Loucy (cell line): ENCODE measurements around the gene PIGK.

Source experiments
- H2AFZ ChIP-seq: fragments of 200-600 bp; sonication (generic); 2 replicates; pipeline ENCODE4 v1.6.0; 2016; ENCODE audit warnings: antibody characterized with exemption, mild to moderate bottlenecking, low read length, moderate library complexity
- H3F3A ChIP-seq: fragments of 200-600 bp; 2 replicates; pipeline ENCODE4 v1.6.0; 2016; ENCODE audit warnings: antibody characterized with exemption, low read depth, mild to moderate bottlenecking
- H3K27me3 ChIP-seq: fragments of 200-600 bp; sonication (generic); 2 replicates; pipeline ENCODE4 v1.6.1; 2014; ENCODE audit warnings: low read length, mild to moderate bottlenecking; ENCODE audit not compliant: insufficient read depth, poor library complexity, severe bottlenecking
- H3K36me3 ChIP-seq: fragments of 200-600 bp; sonication (generic); 2 replicates; pipeline ENCODE4 v1.6.1; 2016; ENCODE audit warnings: low read length; ENCODE audit not compliant: insufficient read depth
- H3K4me1 ChIP-seq: fragments of 200-600 bp; sonication (generic); 2 replicates; pipeline ENCODE4 v1.5.1; 2014; ENCODE audit warnings: low read length, mild to moderate bottlenecking; ENCODE audit not compliant: insufficient read depth, poor library complexity, severe bottlenecking
- H3K4me2 ChIP-seq: fragments of 200-600 bp; sonication (generic); 2 replicates; pipeline ENCODE4 v1.6.0; 2014; ENCODE audit warnings: antibody characterized with exemption, low read length, low read depth, mild to moderate bottlenecking; ENCODE audit not compliant: poor library complexity, severe bottlenecking
- H3K4me3 ChIP-seq: fragments of 200-600 bp; sonication (generic); 2 replicates; pipeline ENCODE4 v1.5.1; 2014; ENCODE audit warnings: low read length, mild to moderate bottlenecking, mixed read lengths; ENCODE audit not compliant: poor library complexity, severe bottlenecking
- H3K79me2 ChIP-seq: fragments of 200-600 bp; sonication (generic); 2 replicates; pipeline ENCODE4 v1.6.1; 2014; ENCODE audit warnings: low read length; ENCODE audit not compliant: insufficient read depth
- H3K9ac ChIP-seq: fragments of 200-600 bp; sonication (generic); 2 replicates; pipeline ENCODE4 v1.6.0; 2014; ENCODE audit warnings: mild to moderate bottlenecking, low read depth, low read length, moderate library complexity; ENCODE audit not compliant: poor library complexity, severe bottlenecking
- H3K9me2 ChIP-seq: fragments of 200-600 bp; sonication (generic); replicated peaks from 2 replicates; pipeline ENCODE4 v1.6.1; 2016; ENCODE audit warnings: low read depth, low read length, mixed read lengths
- H3K9me3 ChIP-seq: fragments of 200-600 bp; sonication (generic); 2 replicates; pipeline ENCODE4 v1.6.1; 2014; ENCODE audit warnings: mild to moderate bottlenecking, antibody characterized with exemption, low read length, low read depth; ENCODE audit not compliant: insufficient read depth
- H4K20me1 ChIP-seq: fragments of 200-600 bp; sonication (generic); 2 replicates; pipeline ENCODE4 v1.6.0; 2014; ENCODE audit warnings: antibody characterized with exemption, low read length, mild to moderate bottlenecking; ENCODE audit not compliant: insufficient read depth, poor library complexity, severe bottlenecking
- EZH2phosphoT487 ChIP-seq: fragments of 200-600 bp; IDR thresholded peaks from 2 replicates; pipeline ENCODE4 v1.6.1; 2018; ENCODE audit warnings: antibody characterized with exemption, mild to moderate bottlenecking, moderate library complexity, borderline replicate concordance
- TF ChIP-seq, protein P1 (sequence below): fragments of 200-600 bp; sonication (generic); conservative IDR thresholded peaks from 2 replicates; pipeline ENCODE4 v1.5.1; 2014; ENCODE audit warnings: mild to moderate bottlenecking, antibody characterized with exemption, low read length

PIGK gene

DNA sequence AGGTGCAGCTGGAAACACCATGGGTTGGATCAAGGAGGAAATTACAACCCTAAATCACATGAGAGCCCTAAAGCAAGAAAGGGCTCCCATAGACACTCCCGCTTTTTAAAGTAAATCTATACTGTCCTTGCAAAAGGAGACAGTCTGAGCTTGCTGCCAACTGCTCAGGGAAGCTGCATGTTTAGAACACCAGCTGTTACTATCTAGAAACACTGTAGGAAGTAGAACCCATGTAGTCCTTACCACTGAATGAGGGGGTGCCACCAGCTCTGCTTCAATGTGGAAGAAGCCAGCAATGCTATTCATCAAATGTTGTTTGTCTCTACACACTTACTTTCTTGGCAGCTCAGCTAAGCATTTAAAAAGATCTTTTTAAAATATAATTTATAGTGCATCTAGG, 79.8 kb downstream of the PIGK start:
- H3K9me2 ChIP-seq: no peaks in the 10 kb centered on the region
- no peak overlapping the region for H3K4me2 ChIP-seq
- H3K9ac ChIP-seq: no peak overlapping the region
- H3K27me3 ChIP-seq: no peaks in the 10 kb centered on the region
- TF ChIP-seq EZH2phosphoT487: no peak
- TF ChIP-seq, protein P1, sequence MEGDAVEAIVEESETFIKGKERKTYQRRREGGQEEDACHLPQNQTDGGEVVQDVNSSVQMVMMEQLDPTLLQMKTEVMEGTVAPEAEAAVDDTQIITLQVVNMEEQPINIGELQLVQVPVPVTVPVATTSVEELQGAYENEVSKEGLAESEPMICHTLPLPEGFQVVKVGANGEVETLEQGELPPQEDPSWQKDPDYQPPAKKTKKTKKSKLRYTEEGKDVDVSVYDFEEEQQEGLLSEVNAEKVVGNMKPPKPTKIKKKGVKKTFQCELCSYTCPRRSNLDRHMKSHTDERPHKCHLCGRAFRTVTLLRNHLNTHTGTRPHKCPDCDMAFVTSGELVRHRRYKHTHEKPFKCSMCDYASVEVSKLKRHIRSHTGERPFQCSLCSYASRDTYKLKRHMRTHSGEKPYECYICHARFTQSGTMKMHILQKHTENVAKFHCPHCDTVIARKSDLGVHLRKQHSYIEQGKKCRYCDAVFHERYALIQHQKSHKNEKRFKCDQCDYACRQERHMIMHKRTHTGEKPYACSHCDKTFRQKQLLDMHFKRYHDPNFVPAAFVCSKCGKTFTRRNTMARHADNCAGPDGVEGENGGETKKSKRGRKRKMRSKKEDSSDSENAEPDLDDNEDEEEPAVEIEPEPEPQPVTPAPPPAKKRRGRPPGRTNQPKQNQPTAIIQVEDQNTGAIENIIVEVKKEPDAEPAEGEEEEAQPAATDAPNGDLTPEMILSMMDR: no peak
- no peaks in the 10 kb centered on the region for H3F3A ChIP-seq
- H3K36me3 ChIP-seq: no peaks in the 10 kb centered on the region
- H3K79me2 ChIP-seq: no peaks in the 10 kb centered on the region
- no peak overlapping the region for H3K4me3 ChIP-seq
- no peak overlapping the region for H2AFZ ChIP-seq
- no peaks in the 10 kb centered on the region for H4K20me1 ChIP-seq
- no peaks in the 10 kb centered on the region for H3K9me3 ChIP-seq
- no peaks in the 10 kb centered on the region for H3K4me1 ChIP-seq

DNA sequence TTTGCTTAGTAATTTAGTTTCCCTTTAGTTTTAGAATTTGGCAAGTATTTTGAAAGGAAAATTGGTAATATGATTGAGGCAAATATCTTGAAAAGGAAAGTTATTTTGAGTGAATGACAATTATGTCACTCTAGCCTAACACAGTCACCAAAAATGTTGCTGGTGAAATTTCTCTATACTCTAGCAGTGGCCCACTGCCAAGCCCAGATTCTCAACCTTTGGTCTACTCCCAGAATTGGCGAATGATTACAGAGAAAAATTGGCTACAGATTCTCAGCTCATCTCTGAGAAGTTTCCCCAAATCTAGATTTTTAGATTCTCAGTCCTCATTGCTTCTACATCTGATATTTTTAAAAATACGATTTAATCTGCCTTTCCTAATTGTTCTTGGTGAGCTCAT, 84.9 kb downstream of the PIGK start:
- H3K36me3 ChIP-seq: no peaks in the 10 kb centered on the region
- H3K4me1 ChIP-seq: no peaks in the 10 kb centered on the region
- no peaks in the 10 kb centered on the region for H4K20me1 ChIP-seq
- no peak overlapping the region for H3K4me3 ChIP-seq
- H3K9me2 ChIP-seq: no peaks in the 10 kb centered on the region
- H3F3A ChIP-seq: no peaks in the 10 kb centered on the region
- H2AFZ ChIP-seq: no peak overlapping the region
- no peak overlapping the region for H3K9ac ChIP-seq
- no peaks in the 10 kb centered on the region for H3K27me3 ChIP-seq
- TF ChIP-seq EZH2phosphoT487: no peak
- TF ChIP-seq, protein P1: no peak
- H3K79me2 ChIP-seq: no peaks in the 10 kb centered on the region
- no peaks in the 10 kb centered on the region for H3K9me3 ChIP-seq
- no peak overlapping the region for H3K4me2 ChIP-seq

DNA sequence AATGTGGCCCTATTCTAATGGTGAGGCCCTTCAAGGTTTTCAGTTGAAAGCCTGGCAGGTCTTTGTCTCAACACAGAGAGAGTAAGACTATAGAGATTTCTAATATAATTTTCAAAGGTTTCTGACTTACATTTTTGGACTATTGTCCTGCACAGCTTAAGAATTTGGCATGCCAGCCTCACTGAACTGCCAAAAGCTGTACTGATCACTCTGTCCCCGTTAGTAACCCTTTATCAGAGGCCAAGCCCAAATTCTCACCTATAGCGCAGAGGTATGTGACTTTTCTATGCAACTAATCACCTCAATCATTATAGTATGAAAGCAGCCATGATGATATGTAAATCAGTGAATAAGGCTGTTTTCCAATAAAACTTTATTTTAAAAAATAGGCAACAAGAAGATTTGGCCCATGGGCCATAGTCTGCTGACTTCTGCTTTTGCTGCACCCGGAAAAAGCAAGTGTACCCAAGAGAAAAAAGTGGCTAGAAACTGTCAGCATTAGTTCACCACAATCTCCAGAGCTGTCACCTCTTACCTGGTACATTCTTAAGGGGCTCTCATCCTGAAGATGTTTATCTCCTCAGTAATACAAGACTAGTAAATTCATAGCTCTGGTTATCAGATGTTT, 85.4 kb downstream of the PIGK start:
- H2AFZ ChIP-seq: no peak overlapping the region
- H3K9me2 ChIP-seq: no peaks in the 10 kb centered on the region
- no peaks in the 10 kb centered on the region for H3K36me3 ChIP-seq
- no peaks in the 10 kb centered on the region for H3K27me3 ChIP-seq
- no peak overlapping the region for H3K4me2 ChIP-seq
- no peaks in the 10 kb centered on the region for H4K20me1 ChIP-seq
- no peaks in the 10 kb centered on the region for H3K9me3 ChIP-seq
- H3K9ac ChIP-seq: no peak overlapping the region
- TF ChIP-seq EZH2phosphoT487: no peak
- TF ChIP-seq, protein P1: no peak
- no peak overlapping the region for H3K4me3 ChIP-seq
- H3F3A ChIP-seq: no peaks in the 10 kb centered on the region
- no peaks in the 10 kb centered on the region for H3K4me1 ChIP-seq
- H3K79me2 ChIP-seq: no peaks in the 10 kb centered on the region
